GM12878 (cell line): ENCODE measurements around the gene IL10. TPM values are rescaled to one million over a fixed set of nuclear protein-coding genes. Genes with fewer than 3 reads are reported as not detected.

ENCODE experiments used
- ATAC-seq: fragments of 200-7000 bp; cut with Tn5 transposase; 3 replicates; pipeline ENCODE4 v1.9.1; 2020; ENCODE audit warnings: mild to moderate bottlenecking, moderate library complexity
- BruUV-seq: library from RNA; stranded (reverse); fragments of 400-500 nt; replicated peaks from 2 replicates; lab custom pipeline; 2021; lab: Mats Ljungman, UMichigan
- CTCF ChIA-PET: fragments of 300-600 bp; sonication (Branson Sonifier 250); formaldehyde crosslinking; extraction: SDS; loops from one replicate; lab custom pipeline; 2021; ENCODE audit warnings: inconsistent platforms; lab: Yijun Ruan, JAX
- POLR2A ChIA-PET: fragments of 350-600 bp; formaldehyde crosslinking; extraction: SDS; loops from one replicate; lab custom pipeline; 2021; ENCODE audit warnings: inconsistent platforms; lab: Charles Lee
- RAD21 ChIA-PET: fragments of 300-600 bp; sonication (Branson Sonifier 250); formaldehyde crosslinking; loops from one replicate; lab custom pipeline; 2023; ENCODE audit warnings: antibody characterized with exemption; ENCODE audit not compliant: unreplicated experiment; lab: Charles Lee
- SMC1A ChIA-PET: fragments of 300-600 bp; sonication (Branson Sonifier 250); formaldehyde crosslinking; loops from one replicate; lab custom pipeline; 2023; ENCODE audit not compliant: unreplicated experiment, uncharacterized antibody; lab: Charles Lee
- DNase-seq: peaks from one replicate; pipeline ENCODE4 v3.0.0-alpha.2; 2011; ENCODE audit warnings: low read depth, low spot score
- FAIRE-seq: peaks from 3 replicates; lab custom pipeline; 2011; peaks lifted over from hg19 to GRCh38; lab: Jason Lieb, UNC
- H2AFZ ChIP-seq: 2 replicates; pipeline ENCODE4 v1.6.0; 2011; ENCODE audit warnings: low read depth, low read length, control low read depth; ENCODE audit not compliant: control insufficient read depth
- H3K27ac ChIP-seq: 2 replicates; pipeline ENCODE4 v1.5.1; 2011; ENCODE audit warnings: control low read depth; ENCODE audit not compliant: control insufficient read depth, insufficient read depth
- H3K27me3 ChIP-seq, 2 experiments: replicated peaks in 1 of 2; 2 replicates each; pipeline versions ENCODE4 v1.6.0 to v1.6.1; 2011; ENCODE audit warnings: low read length in 1 of 2; ENCODE audit not compliant: control insufficient read depth in 2 of 2, insufficient read depth in 2 of 2
- H3K36me3 ChIP-seq, 2 experiments: 2 replicates each; pipeline ENCODE4 v1.5.1; 2011; ENCODE audit warnings: low read length in 1 of 2; ENCODE audit not compliant: control insufficient read depth in 2 of 2, insufficient read depth in 2 of 2
- H3K4me1 ChIP-seq: 2 replicates; pipeline ENCODE4 v1.6.1; 2011; ENCODE audit warnings: mild to moderate bottlenecking, low read length, moderate library complexity, mixed read lengths; ENCODE audit not compliant: control insufficient read depth, insufficient read depth
- H3K4me2 ChIP-seq: 2 replicates; pipeline ENCODE4 v1.6.0; 2011; ENCODE audit warnings: control low read depth; ENCODE audit not compliant: control insufficient read depth, insufficient read depth
- H3K4me3 ChIP-seq: fragments of 200-600 bp; sonication (generic); 2 replicates; pipeline ENCODE4 v1.5.1; 2016
- H3K79me2 ChIP-seq: 2 replicates; pipeline ENCODE4 v1.6.0; 2011; ENCODE audit warnings: low read length; ENCODE audit not compliant: control insufficient read depth, insufficient read depth
- H3K9ac ChIP-seq: 2 replicates; pipeline ENCODE4 v1.8.0; 2011; ENCODE audit warnings: low read length, control low read depth, mixed read lengths; ENCODE audit not compliant: control insufficient read depth, insufficient read depth
- H3K9me3 ChIP-seq: replicated peaks from 3 replicates; pipeline ENCODE4 v1.5.1; 2011; ENCODE audit warnings: mild to moderate bottlenecking, low read length; ENCODE audit not compliant: control insufficient read depth, insufficient read depth
- H4K20me1 ChIP-seq: 2 replicates; pipeline ENCODE4 v1.6.0; 2011; ENCODE audit not compliant: control insufficient read depth, insufficient read depth
- CREM ChIP-seq: IDR thresholded peaks from 2 replicates; pipeline ENCODE4 v1.6.1; 2014; ENCODE audit warnings: antibody characterized with exemption, low read depth
- EGR1 ChIP-seq, 2 experiments: IDR thresholded peaks; 1 replicate in 1 of 2; 2 replicates in 1 of 2; pipeline ENCODE4 v1.6.1; 2011 to 2012; ENCODE audit warnings: low read depth in 2 of 2, low read length in 2 of 2, borderline replicate concordance in 1 of 2, mild to moderate bottlenecking in 1 of 2, moderate library complexity in 1 of 2
- GATAD2B ChIP-seq: fragments of 450-650 bp; conservative IDR thresholded peaks from 2 replicates; pipeline ENCODE4 v1.6.1; 2017; ENCODE audit warnings: low read depth, mild to moderate bottlenecking, moderate library complexity
- HDAC2 ChIP-seq: fragments of 200-600 bp; sonication (generic); IDR thresholded peaks from 2 replicates; pipeline ENCODE4 v1.6.1; 2017
- KDM1A ChIP-seq: fragments of 200-600 bp; sonication (generic); IDR thresholded peaks from 2 replicates; pipeline ENCODE4 v1.6.1; 2016; ENCODE audit warnings: borderline replicate concordance
- NBN ChIP-seq: fragments of 450-650 bp; IDR thresholded peaks from 2 replicates; pipeline ENCODE4 v1.6.1; 2016
- NFYA ChIP-seq: IDR thresholded peaks from 2 replicates; pipeline ENCODE4 v1.6.1; 2011; ENCODE audit warnings: low read depth, mild to moderate bottlenecking, low read length, improper control_type of control experiment, borderline replicate concordance
- PBX3 ChIP-seq: IDR thresholded peaks from 2 replicates; pipeline ENCODE4 v1.6.1; 2011; ENCODE audit warnings: mild to moderate bottlenecking, low read depth, low read length, moderate library complexity; ENCODE audit not compliant: insufficient replicate concordance
- POLR2AphosphoS5 ChIP-seq: IDR thresholded peaks from 2 replicates; pipeline ENCODE4 v1.6.1; 2011; ENCODE audit warnings: mild to moderate bottlenecking, low read length, inconsistent platforms
- RBBP5 ChIP-seq: fragments of 200-600 bp; sonication (generic); conservative IDR thresholded peaks from 2 replicates; pipeline ENCODE4 v1.6.1; 2016
- RELA ChIP-seq: fragments of 450-650 bp; IDR thresholded peaks from 2 replicates; pipeline ENCODE4 v1.8.0; 2014; ENCODE audit warnings: borderline replicate concordance; ENCODE audit not compliant: partially characterized antibody
- ZNF274 ChIP-seq: IDR thresholded peaks from one replicate; pipeline ENCODE4 v1.8.0; 2011; ENCODE audit not compliant: insufficient read length, insufficient read depth
- WGBS: methylation state at CpG from one replicate; pipeline ENCODE4 v1.1.6; 2016; ENCODE audit warnings: low lambda C conversion rate; ENCODE audit not compliant: insufficient replicate concordance, insufficient coverage; ENCODE audit errors: missing lambda C conversion rate; 5-methylcytosine and 5-hydroxymethylcytosine counted together
- in situ Hi-C: fragments of 300-500 bp; cut with MboI; formaldehyde crosslinking; loops from 9 replicates; pipeline ENCODE4 v1.14.3; 2018; ENCODE audit warnings: mixed read lengths
- intact Hi-C: fragments of 100-400 bp; cut with micrococcal nuclease; formaldehyde crosslinking; loops from one replicate; pipeline ENCODE4 v1.14.2; 2022; ENCODE audit not compliant: unreplicated experiment
- polyA plus RNA-seq, 11 experiments: library from polyadenylated mRNA; depleted of rRNA in 4 of 11; unstranded in 6 of 11; stranded (reverse) in 5 of 11; fragments of >200 nt; fragmentation: Nextera tagmentation in 4 of 11; fragmentation: Illumina TruSeq in 1 of 11; extraction: Ambion mirVana in 4 of 11; extraction: Trizol in 1 of 11; gene quantifications; 1 replicate in 1 of 11; 2 replicates in 10 of 11; pipeline versions ENCODE4 v1.2.1 to v1.2.3, GENCODE V29; 2011 to 2016; ENCODE audit warnings: inconsistent platforms in 2 of 11, missing spikeins in 2 of 11, low read depth in 1 of 11
- total RNA-seq, 4 experiments: library from RNA; depleted of rRNA in 3 of 4; stranded (reverse); fragments of >200 nt in 3 of 4; fragmentation: Illumina TruSeq in 1 of 4; extraction: Trizol in 1 of 4; gene quantifications; 2 replicates each; pipeline versions ENCODE4 v1.2.1 to v1.2.3, GENCODE V29; 2013 to 2021
- TF ChIP-seq, protein P1 (sequence below): IDR thresholded peaks from 2 replicates; pipeline ENCODE4 v1.6.1; 2012; ENCODE audit warnings: low read depth, low read length, improper control_type of control experiment

The IL10 gene
- total and polyA plus RNA-seq, 10 of the 15 experiments (the other 5 are each of a cell fraction or from before 2014, with no cell fraction given): 0.34 to 5.0 (median 1.1) TPM

- no peak for TF ChIP-seq PBX3
These were observed 33.1 kb upstream of the IL10 start (continued) for GRCh38 chr1:206805357-206805756.

- no peak overlapping the region for H3K4me3 ChIP-seq
- no peaks in the 10 kb centered on the region for H3K27me3 ChIP-seq
- DNase-seq (no peak), FAIRE-seq (no peak), ATAC-seq (no peak)
- no peaks in the 10 kb centered on the region; the same call in 1 of the 2 replicates for H4K20me1 ChIP-seq
- ChIA-PET POLR2A (interaction anchor here (0.9 to 5.1 kb wide), 13 partner anchors 10 to 141 kb away, joined by 3 to 41 read pairs (median 4); partner anchors contain the start of genes IL10 and IL19), CTCF (interaction anchor here (0.7 to 18.5 kb wide), 24 partner anchors 10 to 197 kb away, joined by 3 to 805 read pairs (median 7); partner anchors contain the start of genes DYRK3, IL10 and IL19), RAD21 (interaction anchor here (0.6 to 14.8 kb wide), 19 partner anchors 9 to 192 kb away, joined by 3 to 297 read pairs (median 5); partner anchors contain the start of genes EIF2D, IL10 and IL19), SMC1A (interaction anchor here (0.6 to 14.9 kb wide), 28 partner anchors 9 to 178 kb away, joined by 3 to 417 read pairs (median 10); partner anchors contain the start of genes DYRK3, IL10 and IL19)
- no peaks in the 10 kb centered on the region for H3K9me3 ChIP-seq
- no peaks in the 10 kb centered on the region for H3K36me3 ChIP-seq
- intact Hi-C loops: loop anchor here (10.0 kb wide), 1 partner anchor 199 kb away; no protein-coding TSS in a partner anchor
- in situ Hi-C loops: loop anchor here (5.0 kb wide), 1 partner anchor 67 kb away; no protein-coding TSS in a partner anchor
- BruUV-seq: no TSS peak
- TF ChIP-seq NBN (no peak), CREM (no peak), RELA (no peak), NFYA (no peak), ZNF274 (no peak), HDAC2 (no peak), EGR1 (IDR thresholded peaks at IDR 0.05; ENCODE audit: borderline replicate concordance in 1 of 2, low read depth in 2 of 2, low read length in 2 of 2) (no peak), GATAD2B (no peak), KDM1A (no peak), RBBP5 (no peak), POLR2AphosphoS5 (no peak)
- TF ChIP-seq, protein P1, sequence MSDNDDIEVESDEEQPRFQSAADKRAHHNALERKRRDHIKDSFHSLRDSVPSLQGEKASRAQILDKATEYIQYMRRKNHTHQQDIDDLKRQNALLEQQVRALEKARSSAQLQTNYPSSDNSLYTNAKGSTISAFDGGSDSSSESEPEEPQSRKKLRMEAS: no peak
- peak overlapping the region; percentile 55 for H3K27ac ChIP-seq
- no peak overlapping the region; the same call in 1 of the 2 replicates for H3K9ac ChIP-seq
- H3K4me1 ChIP-seq: peaks cover 20% of the 10 kb centered on the region
- no peak overlapping the region for H2AFZ ChIP-seq
- no peak overlapping the region for H3K4me2 ChIP-seq
- H3K79me2 ChIP-seq: no peaks in the 10 kb centered on the region
- 56% methylated on average over 1 of the region's 1 CpG for WGBS
These were observed 32.0 kb upstream of the IL10 start for GRCh38 chr1:206804156-206804737.
